Motor neuron (in vitro differentiated cells): ENCODE results near the gene WIPF3. TPM values are rescaled to one million over a fixed set of nuclear protein-coding genes. Genes with fewer than 3 reads are reported as not detected.

Experiments used
- ATAC-seq, 8 experiments: fragments of 200-7000 bp; cut with Tn5 transposase; replicated peaks in 6 of 8; 2 replicates each; pipeline ENCODE4 v1.8.0; 2021; ENCODE audit warnings: mild to moderate bottlenecking in 8 of 8, moderate library complexity in 8 of 8
- H3K27ac ChIP-seq, 2 donors: fragments of 250-450 bp; sonication (Bioruptor Pico); 2 replicates each; pipeline ENCODE4 v1.9.0; 2021; ENCODE audit warnings: antibody characterized with exemption in 2 of 2, mild to moderate bottlenecking in 2 of 2, moderate library complexity in 1 of 2
- H3K4me1 ChIP-seq, 2 donors: fragments of 250-450 bp; sonication (Bioruptor Pico); replicated peaks in 1 of 2; 2 replicates each; pipeline ENCODE4 v1.6.1; 2021; ENCODE audit warnings: antibody characterized with exemption in 2 of 2, mild to moderate bottlenecking in 2 of 2, moderate library complexity in 1 of 2
- H3K4me3 ChIP-seq, 5 donors: fragments of 250-450 bp; sonication (Bioruptor Pico); 2 replicates each; pipeline ENCODE4 v1.9.0; 2021; ENCODE audit warnings: antibody characterized with exemption in 5 of 5, mild to moderate bottlenecking in 5 of 5, moderate library complexity in 4 of 5
- WGBS, 10 experiments: fragments of 450-650 bp; shearing (Covaris generic); methylation state at CpG; one replicate each; pipeline ENCODE4 v1.0.0; 2022; 5-methylcytosine and 5-hydroxymethylcytosine counted together
- in situ Hi-C, 9 experiments: fragments of 400-800 bp; cut with MboI; loops; one replicate each; pipeline ENCODE4 v1.15.0; 2021; ENCODE audit warnings: low sequenced_read_pairs in 9 of 9, low pct_unique_long_range_greater_than_20kb in 2 of 9; ENCODE audit not compliant: unreplicated experiment in 9 of 9
- total RNA-seq, 8 experiments: library from RNA; unstranded; fragments of 300-600 nt; gene quantifications; 2 replicates each; pipeline versions ENCODE4 v1.2.3 to v1.2.4, GENCODE V29; 2022

The WIPF3 gene
- total RNA-seq, 8 experiments from 2014 or later = 0.18 to 5.4 (median 2.2) TPM

DNA sequence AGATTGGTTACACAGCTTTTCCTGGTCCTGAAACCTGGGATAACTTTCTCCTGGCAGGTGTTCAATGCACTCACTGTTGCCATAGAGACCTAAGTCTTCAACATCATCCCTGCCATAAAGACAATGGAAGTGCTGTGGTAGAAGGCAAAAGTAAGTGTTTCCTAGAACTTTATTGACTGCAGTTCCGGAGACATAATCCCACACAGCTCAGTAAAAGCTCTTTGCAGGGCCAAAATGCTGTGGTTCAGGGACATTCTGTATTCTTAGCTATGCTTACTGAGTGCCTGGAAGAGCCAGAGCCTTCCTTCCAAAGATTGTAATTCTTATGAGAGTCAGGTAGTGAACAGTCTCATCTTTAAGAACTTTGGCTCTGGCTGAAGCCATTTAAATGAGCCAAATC lies 5.3 kb downstream of the WIPF3 start:
- WGBS, 10 experiments = 0 to 78% (median 60%) methylated on average over 1 of the region's 1 CpG; no CpG with 5 or more reads in 5 of the 10 experiments

GRCh38 chr7:29812185-29812876 lies 6.0 kb downstream of the WIPF3 start:
- 7 to 100% (median 78%) methylated on average over 1 to 2 of the region's 2 CpGs for WGBS, 10 experiments
- Histone ChIP-seq H3K4me1 (peaks cover 0 to 15% of the 10 kb centered on the region in 2 donors), H3K27ac (no peak overlapping the region), H3K4me3 (no peak overlapping the region)
- peak in 2 of 8 experiments; percentile 50 to 60 for ATAC-seq
- in situ Hi-C loops = no loop called here

More for the DNA sequence above, 5.3 kb downstream of the WIPF3 start:
- ATAC-seq = no peak
- in situ Hi-C loops = no loop called here
- H3K27ac ChIP-seq = no peak overlapping the region
- H3K4me3 ChIP-seq = no peak overlapping the region
- H3K4me1 ChIP-seq = peaks cover 0 to 18% of the 10 kb centered on the region in 2 donors

DNA sequence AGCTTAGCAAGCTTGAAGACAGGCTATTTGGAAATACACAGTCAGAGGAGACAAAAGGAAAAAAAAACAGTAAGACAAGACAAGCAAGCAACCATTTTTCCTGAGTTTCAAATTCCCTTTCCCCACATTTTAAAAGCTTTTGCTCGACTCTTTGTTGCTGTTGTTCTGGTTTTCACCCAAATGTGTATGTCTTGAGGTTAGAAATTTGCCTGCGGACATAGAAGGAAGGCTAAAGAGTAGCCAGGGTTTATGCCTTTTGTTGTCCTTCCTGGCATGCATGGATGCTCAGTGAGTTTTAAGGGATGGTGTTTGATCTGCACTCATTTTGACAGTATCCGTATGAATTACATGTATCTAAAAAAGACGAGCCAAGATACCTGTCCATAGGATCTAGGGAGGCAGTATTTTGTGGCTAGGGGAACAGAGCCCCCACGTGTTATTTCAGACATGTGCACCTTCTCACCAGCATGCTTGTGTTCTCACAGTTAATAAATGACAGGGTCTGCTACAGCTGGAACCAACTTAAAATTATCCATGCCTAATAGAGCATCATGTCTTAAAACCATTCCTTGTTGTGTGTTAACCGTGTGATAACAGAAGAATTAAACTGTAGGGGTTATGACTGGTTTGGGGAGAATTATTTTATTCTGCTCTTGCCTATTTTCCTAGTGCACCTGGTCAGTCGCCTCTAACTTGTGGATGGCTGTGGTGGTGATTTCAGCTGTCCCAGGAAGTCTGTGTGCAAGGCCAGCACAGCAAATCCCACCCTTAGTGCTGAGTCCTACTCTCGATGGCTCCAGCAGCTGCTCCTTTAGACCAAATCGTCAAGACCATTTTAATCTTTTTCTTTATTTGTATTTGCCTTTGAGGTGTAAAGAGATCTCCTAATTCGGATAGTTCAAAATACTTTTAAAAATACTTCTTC lies 9.1 kb downstream of the WIPF3 start:
- Histone ChIP-seq H3K4me1 (no peaks in the 10 kb centered on the region), H3K4me3 (no peak overlapping the region), H3K27ac (no peak overlapping the region)
- no peak for ATAC-seq
- WGBS, 10 experiments = 40 to 94% (median 54%) methylated on average over 3 to 9 of the region's 10 CpGs
- in situ Hi-C loops = no loop called here

- in situ Hi-C loops = no loop called here
- no peak for ATAC-seq
- H3K27ac ChIP-seq = no peak overlapping the region
- no peak overlapping the region for H3K4me3 ChIP-seq
- 76 to 98% (median 90%) methylated on average over 3 to 6 of the region's 6 CpGs; no CpG with 5 or more reads in 2 of the 10 experiments for WGBS, 10 experiments
- H3K4me1 ChIP-seq = no peaks in the 10 kb centered on the region
Observed at GRCh38 chr7:29818308-29818707, 12.0 kb downstream of the WIPF3 start.

DNA sequence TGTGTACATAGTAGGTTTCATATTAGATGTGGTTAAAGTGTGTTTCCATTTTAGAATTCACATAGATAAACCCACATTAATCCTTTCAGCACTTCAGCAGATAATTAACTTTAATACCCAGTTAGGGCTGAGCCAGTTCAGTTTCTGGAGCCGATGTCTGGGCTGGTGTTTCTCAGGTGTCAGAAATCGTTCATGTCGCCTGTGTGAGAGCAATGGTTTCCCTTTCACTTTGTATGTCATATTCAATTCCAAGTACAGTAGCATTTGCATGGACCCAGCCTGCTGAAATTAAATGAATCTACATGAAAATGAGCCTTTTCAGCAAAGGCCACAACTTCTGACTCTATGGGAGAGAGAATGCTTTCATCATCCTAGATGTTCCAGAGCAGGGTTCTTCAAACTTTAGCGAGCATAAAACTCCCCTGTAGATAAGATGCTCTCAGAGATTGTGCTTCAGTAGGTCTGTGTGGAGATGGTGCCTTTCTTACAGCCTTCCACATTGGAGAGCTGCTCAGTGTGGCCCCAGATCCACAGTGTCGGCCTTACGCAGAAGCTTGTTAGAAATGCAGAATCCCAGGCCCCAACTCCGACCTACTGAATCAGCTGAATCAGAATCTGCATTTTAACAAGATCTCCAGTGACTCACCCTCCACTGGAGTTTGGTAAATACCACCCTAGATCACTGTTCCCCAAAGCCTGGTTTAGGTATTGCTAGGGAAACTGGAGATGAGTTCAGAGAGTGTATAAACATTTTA lies 19.6 kb downstream of the WIPF3 start:
- Histone ChIP-seq H3K27ac (no peak overlapping the region), H3K4me1 (peaks cover 0 to 4% of the 10 kb centered on the region in 2 donors), H3K4me3 (no peak overlapping the region)
- WGBS, 10 experiments = 40 to 77% (median 57%) methylated on average over 1 to 7 of the region's 7 CpGs; no CpG with 5 or more reads in 4 of the 10 experiments
- in situ Hi-C loops = no loop called here
- peak in 5 of 8 experiments; percentile 23 to 83 (median 66) for ATAC-seq

DNA sequence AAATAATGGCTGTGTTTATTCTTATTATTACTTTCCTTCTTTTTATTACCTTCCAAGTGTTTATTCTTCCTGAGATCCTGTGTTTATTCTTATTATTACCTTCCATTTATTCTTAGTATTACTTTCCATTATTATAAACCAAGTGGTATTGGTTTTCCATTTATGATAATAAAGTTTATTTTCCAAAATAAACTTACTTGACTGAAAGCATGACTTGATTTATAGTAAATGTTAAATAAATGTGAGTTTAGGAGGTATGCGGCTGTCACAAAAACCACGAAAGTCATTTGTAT lies 20.2 kb downstream of the WIPF3 start:
- no peak overlapping the region for H3K27ac ChIP-seq
- H3K4me3 ChIP-seq = no peak overlapping the region
- no peak for ATAC-seq
- H3K4me1 ChIP-seq = peaks cover 0 to 4% of the 10 kb centered on the region in 2 donors
- in situ Hi-C loops = no loop called here
- 60 to 100% (median 91%) methylated on average over 1 to 2 of the region's 2 CpGs; no CpG with 5 or more reads in 3 of the 10 experiments for WGBS, 10 experiments

GRCh38 chr7:29826904-29827303 lies 20.6 kb downstream of the WIPF3 start:
- no peak overlapping the region for H3K4me3 ChIP-seq
- H3K27ac ChIP-seq = no peak overlapping the region
- no peak for ATAC-seq
- peaks cover 0 to 4% of the 10 kb centered on the region in 2 donors for H3K4me1 ChIP-seq
- in situ Hi-C loops = no loop called here

- no peak overlapping the region for H3K4me3 ChIP-seq
- H3K4me1 ChIP-seq = peaks cover 0 to 3% of the 10 kb centered on the region in 2 donors
- in situ Hi-C loops = no loop called here
- ATAC-seq = no peak
- H3K27ac ChIP-seq = no peak overlapping the region
- 7 to 95% (median 65%) methylated on average over 1 to 6 of the region's 6 CpGs; no CpG with 5 or more reads in 2 of the 10 experiments for WGBS, 10 experiments
Observed at GRCh38 chr7:29831705-29832104, 25.4 kb downstream of the WIPF3 start.

- 24 to 100% (median 85%) methylated on average over 1 to 2 of the region's 2 CpGs; no CpG with 5 or more reads in 4 of the 10 experiments for WGBS, 10 experiments
- H3K4me3 ChIP-seq = no peak overlapping the region
- no peak overlapping the region for H3K27ac ChIP-seq
Observed at GRCh38 chr7:29833929-29834328, 27.6 kb downstream of the WIPF3 start.

DNA sequence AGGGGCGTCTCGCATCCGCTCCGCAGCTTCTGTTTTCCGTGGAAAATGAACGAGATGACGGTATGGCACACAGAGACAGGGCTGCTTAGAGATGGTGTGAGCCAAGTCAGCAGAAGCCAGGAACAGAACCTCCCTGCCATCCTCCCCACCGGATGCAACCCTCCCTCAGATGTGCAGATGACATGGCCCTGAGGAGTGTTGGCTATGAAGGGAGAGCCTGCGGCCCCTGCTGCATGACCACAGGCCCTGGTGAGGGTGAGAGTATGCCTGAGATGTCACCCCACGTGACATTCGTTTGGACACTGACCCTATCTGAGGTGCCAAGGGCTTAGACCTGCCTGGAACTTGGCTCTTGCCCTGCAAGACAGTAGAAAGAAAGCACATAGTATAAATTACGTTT lies 29.4 kb downstream of the WIPF3 start:
- ATAC-seq = no peak
- no peak overlapping the region for H3K27ac ChIP-seq
- in situ Hi-C loops = no loop called here

More at GRCh38 chr7:29833929-29834328, 27.6 kb downstream of the WIPF3 start:
- H3K4me1 ChIP-seq = peaks cover 0 to 3% of the 10 kb centered on the region in 2 donors
- in situ Hi-C loops = no loop called here
- ATAC-seq = peak in 3 of 8 experiments; percentile 55 to 69 (median 62)

DNA sequence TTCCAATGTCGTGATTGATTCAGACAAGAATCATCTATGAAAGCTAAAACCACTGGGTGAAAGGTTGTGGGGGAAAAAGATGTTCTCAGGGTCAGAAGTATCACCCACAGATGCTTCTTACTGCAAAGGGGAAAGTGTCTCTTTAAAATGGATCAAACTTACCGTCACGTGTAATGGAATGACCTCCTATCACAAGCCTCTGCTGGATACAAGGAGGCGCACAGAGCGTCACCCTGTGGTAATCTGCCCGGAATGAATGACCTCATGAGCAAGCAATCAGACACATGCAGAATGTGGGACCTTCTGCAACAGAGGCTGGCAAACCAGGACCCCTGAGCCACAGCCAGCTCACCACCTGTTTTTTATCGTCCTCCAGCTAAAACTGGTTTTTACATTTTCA lies 33.0 kb downstream of the WIPF3 start:
- Histone ChIP-seq H3K4me3 (no peak overlapping the region), H3K4me1 (peaks cover 14 to 18% of the 10 kb centered on the region in 2 donors), H3K27ac (no peak overlapping the region)
- ATAC-seq = peak; percentile 68 to 100 (median 95)
- 0 to 88% (median 80%) methylated on average over 1 to 7 of the region's 7 CpGs; no CpG with 5 or more reads in 1 of the 10 experiments for WGBS, 10 experiments
- in situ Hi-C loops = no loop called here

More for the DNA sequence above, 29.4 kb downstream of the WIPF3 start:
- Histone ChIP-seq H3K4me1 (peaks cover 0 to 3% of the 10 kb centered on the region in 2 donors), H3K4me3 (no peak overlapping the region)
- 0 to 92% (median 55%) methylated on average over 1 to 12 of the region's 12 CpGs; no CpG with 5 or more reads in 2 of the 10 experiments for WGBS, 10 experiments

- in situ Hi-C loops = no loop called here
- ATAC-seq = no peak
- 50 to 100% (median 89%) methylated on average over 1 to 3 of the region's 3 CpGs; no CpG with 5 or more reads in 3 of the 10 experiments for WGBS, 10 experiments
Observed at GRCh38 chr7:29839921-29840320, 33.6 kb downstream of the WIPF3 start.

More at GRCh38 chr7:29839921-29840320, 33.6 kb downstream of the WIPF3 start:
- no peak overlapping the region for H3K27ac ChIP-seq
- no peak overlapping the region for H3K4me3 ChIP-seq
- H3K4me1 ChIP-seq = peaks cover 14 to 18% of the 10 kb centered on the region in 2 donors
